Measurements from ENCODE around the gene ATF7IP2. TPM values are rescaled to one million over a fixed set of nuclear protein-coding genes. Genes with fewer than 3 reads are reported as not detected.
A peak's percentile ranks its signal among the peaks of the same experiment; 100 is the strongest.

ATF7IP2 gene
- total and polyA plus RNA-seq, 4 donors: 14.3 to 60.4 (median 30.1) TPM

DNA sequence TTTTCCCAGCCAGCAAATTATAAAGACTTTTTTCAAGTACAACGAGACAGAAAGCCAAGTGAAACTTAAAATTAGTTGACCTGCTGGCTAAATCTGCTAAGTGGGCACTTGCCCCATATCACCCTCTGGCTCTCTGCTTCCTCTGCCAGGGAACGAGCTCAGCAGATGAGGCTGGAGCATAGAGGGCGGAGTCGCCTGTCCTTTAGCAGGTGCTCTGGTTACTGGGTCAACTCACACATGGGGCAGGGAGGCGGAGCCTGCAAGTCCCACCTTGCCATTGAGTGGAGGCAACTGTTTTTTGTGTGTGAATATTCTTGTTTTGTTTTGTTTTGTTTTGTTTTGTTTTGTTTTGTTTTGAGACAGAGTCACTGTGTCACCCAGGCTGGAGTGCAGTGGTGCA lies 132.0 kb downstream of the ATF7IP2 start:
- no peaks in the 10 kb centered on the region for H3K27me3 ChIP-seq (ENCODE audit: control insufficient read depth in 4 of 4, insufficient read depth in 4 of 4, low read length in 3 of 4)
- peak in 1 of 2 donors; percentile 57 for TF ChIP-seq RXRA (IDR thresholded peaks at IDR 0.05)
- TF ChIP-seq JUND (IDR thresholded peaks at IDR 0.05): no peak
- TF ChIP-seq, protein P1, sequence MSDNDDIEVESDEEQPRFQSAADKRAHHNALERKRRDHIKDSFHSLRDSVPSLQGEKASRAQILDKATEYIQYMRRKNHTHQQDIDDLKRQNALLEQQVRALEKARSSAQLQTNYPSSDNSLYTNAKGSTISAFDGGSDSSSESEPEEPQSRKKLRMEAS (IDR thresholded peaks at IDR 0.05): peak; percentile 24
- peak in 1 of 2 donors; percentile 7 for TF ChIP-seq RAD21 (IDR thresholded peaks at IDR 0.05)
- TF ChIP-seq HNF4A (conservative IDR thresholded peaks at IDR 0.05): peak in 1 of 2 donors; percentile 38
- no peaks in the 10 kb centered on the region for H3K9me3 ChIP-seq (ENCODE audit: control insufficient read depth in 4 of 4, low read length in 3 of 4)
- H3K4me3 ChIP-seq (ENCODE audit: low read depth in 1 of 3, low read length in 3 of 3): no peak overlapping the region
- H3K36me3 ChIP-seq (ENCODE audit: control insufficient read depth in 4 of 4, insufficient read depth in 3 of 4, low read depth in 1 of 4, low read length in 3 of 4): no peaks in the 10 kb centered on the region
- peaks cover 10 to 54% (median 34%) of the 10 kb centered on the region in 4 donors for H3K4me1 ChIP-seq (ENCODE audit: control insufficient read depth in 4 of 4, insufficient read depth in 4 of 4, low read length in 3 of 4)
- H3K9ac ChIP-seq (ENCODE audit: low read depth in 1 of 2, low read length in 2 of 2): no peak overlapping the region
- DNase-seq (ENCODE audit: low spot score): no peak
- 55% methylated on average over 5 of the region's 5 CpGs for WGBS
- peak overlapping the region; percentile 12 to 19 for H3K27ac ChIP-seq (ENCODE audit: low read depth in 1 of 2, low read length in 2 of 2)

DNA sequence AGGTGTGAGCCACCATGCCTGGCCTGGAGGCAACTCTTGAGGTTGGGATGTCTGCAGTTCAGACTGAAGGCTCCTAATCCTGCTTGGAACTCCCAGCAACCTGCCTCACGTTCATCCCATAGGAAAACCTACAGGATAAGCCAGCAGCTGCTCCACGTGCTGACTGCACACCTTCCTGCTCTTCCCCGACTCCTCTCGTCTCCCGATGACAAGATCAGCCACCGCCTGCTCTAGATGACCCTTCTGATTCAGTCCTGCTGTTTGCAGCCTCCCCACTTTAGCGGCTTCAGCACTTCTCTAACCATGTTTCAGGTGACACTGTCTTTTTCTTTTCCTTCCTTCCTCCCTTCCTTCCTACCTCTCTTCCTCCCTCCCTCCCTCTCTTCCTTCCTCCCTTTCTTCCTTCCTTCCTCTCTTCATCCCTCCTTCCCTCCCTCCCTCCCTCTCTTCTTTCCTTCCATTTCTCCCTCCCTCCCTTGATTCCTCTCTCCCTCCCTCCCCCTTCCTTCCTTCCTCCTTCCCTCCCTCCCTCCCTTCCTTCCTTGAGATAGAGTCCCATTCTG lies 132.7 kb downstream of the ATF7IP2 start:
- no peak overlapping the region for H3K4me3 ChIP-seq (ENCODE audit: low read depth in 1 of 3, low read length in 3 of 3)
- H3K9ac ChIP-seq (ENCODE audit: low read depth in 1 of 2, low read length in 2 of 2): no peak overlapping the region
- 92% methylated on average over 7 of the region's 7 CpGs for WGBS
- H3K27me3 ChIP-seq (ENCODE audit: control insufficient read depth in 4 of 4, insufficient read depth in 4 of 4, low read length in 3 of 4): no peaks in the 10 kb centered on the region
- H3K36me3 ChIP-seq (ENCODE audit: control insufficient read depth in 4 of 4, insufficient read depth in 3 of 4, low read depth in 1 of 4, low read length in 3 of 4): no peaks in the 10 kb centered on the region
- no peak for DNase-seq (ENCODE audit: low spot score)
- no peaks in the 10 kb centered on the region for H3K9me3 ChIP-seq (ENCODE audit: control insufficient read depth in 4 of 4, low read length in 3 of 4)
- TF ChIP-seq, protein P2, sequence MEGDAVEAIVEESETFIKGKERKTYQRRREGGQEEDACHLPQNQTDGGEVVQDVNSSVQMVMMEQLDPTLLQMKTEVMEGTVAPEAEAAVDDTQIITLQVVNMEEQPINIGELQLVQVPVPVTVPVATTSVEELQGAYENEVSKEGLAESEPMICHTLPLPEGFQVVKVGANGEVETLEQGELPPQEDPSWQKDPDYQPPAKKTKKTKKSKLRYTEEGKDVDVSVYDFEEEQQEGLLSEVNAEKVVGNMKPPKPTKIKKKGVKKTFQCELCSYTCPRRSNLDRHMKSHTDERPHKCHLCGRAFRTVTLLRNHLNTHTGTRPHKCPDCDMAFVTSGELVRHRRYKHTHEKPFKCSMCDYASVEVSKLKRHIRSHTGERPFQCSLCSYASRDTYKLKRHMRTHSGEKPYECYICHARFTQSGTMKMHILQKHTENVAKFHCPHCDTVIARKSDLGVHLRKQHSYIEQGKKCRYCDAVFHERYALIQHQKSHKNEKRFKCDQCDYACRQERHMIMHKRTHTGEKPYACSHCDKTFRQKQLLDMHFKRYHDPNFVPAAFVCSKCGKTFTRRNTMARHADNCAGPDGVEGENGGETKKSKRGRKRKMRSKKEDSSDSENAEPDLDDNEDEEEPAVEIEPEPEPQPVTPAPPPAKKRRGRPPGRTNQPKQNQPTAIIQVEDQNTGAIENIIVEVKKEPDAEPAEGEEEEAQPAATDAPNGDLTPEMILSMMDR (IDR thresholded peaks at IDR 0.05; ENCODE audit: low read depth, low read length, missing input control): no peak
- TF ChIP-seq, protein P3, sequence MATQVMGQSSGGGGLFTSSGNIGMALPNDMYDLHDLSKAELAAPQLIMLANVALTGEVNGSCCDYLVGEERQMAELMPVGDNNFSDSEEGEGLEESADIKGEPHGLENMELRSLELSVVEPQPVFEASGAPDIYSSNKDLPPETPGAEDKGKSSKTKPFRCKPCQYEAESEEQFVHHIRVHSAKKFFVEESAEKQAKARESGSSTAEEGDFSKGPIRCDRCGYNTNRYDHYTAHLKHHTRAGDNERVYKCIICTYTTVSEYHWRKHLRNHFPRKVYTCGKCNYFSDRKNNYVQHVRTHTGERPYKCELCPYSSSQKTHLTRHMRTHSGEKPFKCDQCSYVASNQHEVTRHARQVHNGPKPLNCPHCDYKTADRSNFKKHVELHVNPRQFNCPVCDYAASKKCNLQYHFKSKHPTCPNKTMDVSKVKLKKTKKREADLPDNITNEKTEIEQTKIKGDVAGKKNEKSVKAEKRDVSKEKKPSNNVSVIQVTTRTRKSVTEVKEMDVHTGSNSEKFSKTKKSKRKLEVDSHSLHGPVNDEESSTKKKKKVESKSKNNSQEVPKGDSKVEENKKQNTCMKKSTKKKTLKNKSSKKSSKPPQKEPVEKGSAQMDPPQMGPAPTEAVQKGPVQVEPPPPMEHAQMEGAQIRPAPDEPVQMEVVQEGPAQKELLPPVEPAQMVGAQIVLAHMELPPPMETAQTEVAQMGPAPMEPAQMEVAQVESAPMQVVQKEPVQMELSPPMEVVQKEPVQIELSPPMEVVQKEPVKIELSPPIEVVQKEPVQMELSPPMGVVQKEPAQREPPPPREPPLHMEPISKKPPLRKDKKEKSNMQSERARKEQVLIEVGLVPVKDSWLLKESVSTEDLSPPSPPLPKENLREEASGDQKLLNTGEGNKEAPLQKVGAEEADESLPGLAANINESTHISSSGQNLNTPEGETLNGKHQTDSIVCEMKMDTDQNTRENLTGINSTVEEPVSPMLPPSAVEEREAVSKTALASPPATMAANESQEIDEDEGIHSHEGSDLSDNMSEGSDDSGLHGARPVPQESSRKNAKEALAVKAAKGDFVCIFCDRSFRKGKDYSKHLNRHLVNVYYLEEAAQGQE (IDR thresholded peaks at IDR 0.05): no peak
- no peak for TF ChIP-seq EGR1 (IDR thresholded peaks at IDR 0.05; ENCODE audit: low read depth in 2 of 2)
- TF ChIP-seq GABPA (IDR thresholded peaks at IDR 0.05 in 1 of 2, conservative IDR thresholded peaks at IDR 0.05 in 1 of 2): no peak
- TF ChIP-seq HNF4G (IDR thresholded peaks at IDR 0.05): no peak
- no peak for TF ChIP-seq SP1 (IDR thresholded peaks at IDR 0.05)
- no peak for TF ChIP-seq FOXA2 (IDR thresholded peaks at IDR 0.05)
- TF ChIP-seq, protein P4, sequence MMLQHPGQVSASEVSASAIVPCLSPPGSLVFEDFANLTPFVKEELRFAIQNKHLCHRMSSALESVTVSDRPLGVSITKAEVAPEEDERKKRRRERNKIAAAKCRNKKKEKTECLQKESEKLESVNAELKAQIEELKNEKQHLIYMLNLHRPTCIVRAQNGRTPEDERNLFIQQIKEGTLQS (IDR thresholded peaks at IDR 0.05): no peak
- TF ChIP-seq RAD21 (IDR thresholded peaks at IDR 0.05): no peak
- no peak for TF ChIP-seq TAF1 (conservative IDR thresholded peaks at IDR 0.05)
- no peak for TF ChIP-seq NR2F2 (IDR thresholded peaks at IDR 0.05)
- TF ChIP-seq RXRA (IDR thresholded peaks at IDR 0.05): no peak
- TF ChIP-seq FOXA1 (IDR thresholded peaks at IDR 0.05): no peak
- TF ChIP-seq, protein P1 (IDR thresholded peaks at IDR 0.05): no peak
- TF ChIP-seq, protein P5, sequence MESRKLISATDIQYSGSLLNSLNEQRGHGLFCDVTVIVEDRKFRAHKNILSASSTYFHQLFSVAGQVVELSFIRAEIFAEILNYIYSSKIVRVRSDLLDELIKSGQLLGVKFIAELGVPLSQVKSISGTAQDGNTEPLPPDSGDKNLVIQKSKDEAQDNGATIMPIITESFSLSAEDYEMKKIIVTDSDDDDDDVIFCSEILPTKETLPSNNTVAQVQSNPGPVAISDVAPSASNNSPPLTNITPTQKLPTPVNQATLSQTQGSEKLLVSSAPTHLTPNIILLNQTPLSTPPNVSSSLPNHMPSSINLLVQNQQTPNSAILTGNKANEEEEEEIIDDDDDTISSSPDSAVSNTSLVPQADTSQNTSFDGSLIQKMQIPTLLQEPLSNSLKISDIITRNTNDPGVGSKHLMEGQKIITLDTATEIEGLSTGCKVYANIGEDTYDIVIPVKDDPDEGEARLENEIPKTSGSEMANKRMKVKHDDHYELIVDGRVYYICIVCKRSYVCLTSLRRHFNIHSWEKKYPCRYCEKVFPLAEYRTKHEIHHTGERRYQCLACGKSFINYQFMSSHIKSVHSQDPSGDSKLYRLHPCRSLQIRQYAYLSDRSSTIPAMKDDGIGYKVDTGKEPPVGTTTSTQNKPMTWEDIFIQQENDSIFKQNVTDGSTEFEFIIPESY (IDR thresholded peaks at IDR 0.05): no peak
- no peak for TF ChIP-seq YY1 (IDR thresholded peaks at IDR 0.05)
- TF ChIP-seq HNF4A (conservative IDR thresholded peaks at IDR 0.05): no peak
- TF ChIP-seq JUND (IDR thresholded peaks at IDR 0.05): no peak
- H3K4me1 ChIP-seq (ENCODE audit: control insufficient read depth in 4 of 4, insufficient read depth in 4 of 4, low read length in 3 of 4): peaks cover 10 to 49% (median 32%) of the 10 kb centered on the region in 4 donors
- peak overlapping the region; percentile 12 to 44 for H3K27ac ChIP-seq (ENCODE audit: low read depth in 1 of 2, low read length in 2 of 2)
